Measurements from ENCODE around the gene TMED1.

DNA sequence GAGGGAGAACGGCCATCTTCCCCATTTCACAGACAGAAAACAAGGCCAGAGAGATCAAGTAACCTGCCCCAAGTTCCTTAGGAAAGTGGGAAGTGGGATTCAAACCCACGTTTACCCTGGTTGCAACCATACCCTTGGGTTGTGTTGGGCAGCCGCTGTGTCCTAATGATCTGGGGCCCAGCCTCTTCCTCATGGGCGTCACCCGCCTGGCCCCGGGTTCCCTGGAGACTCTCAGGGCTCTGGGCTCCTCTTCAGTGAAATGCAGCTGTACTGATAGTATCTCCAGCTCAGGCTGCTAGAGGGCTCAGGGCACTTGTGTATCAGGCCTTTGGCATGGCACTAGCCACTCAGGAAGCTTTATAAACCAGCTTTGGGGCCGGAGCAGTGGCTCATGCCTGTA lies 9.8 kb downstream of the TMED1 start:
- no peak for TF ChIP-seq POLR2A (IDR thresholded peaks at IDR 0.05)
- no peak for TF ChIP-seq CTCF (IDR thresholded peaks at IDR 0.05)

All from breast epithelium (tissue), 3 donors.